GM19193 (cell line): ENCODE data around the gene TTC28.

ENCODE experiments used
- POLR2A ChIP-seq: IDR thresholded peaks from 4 replicates; pipeline ENCODE4 v1.6.1; 2011; ENCODE audit not compliant: insufficient read depth, insufficient read length; ENCODE audit errors: extremely low read depth

TTC28 gene

DNA sequence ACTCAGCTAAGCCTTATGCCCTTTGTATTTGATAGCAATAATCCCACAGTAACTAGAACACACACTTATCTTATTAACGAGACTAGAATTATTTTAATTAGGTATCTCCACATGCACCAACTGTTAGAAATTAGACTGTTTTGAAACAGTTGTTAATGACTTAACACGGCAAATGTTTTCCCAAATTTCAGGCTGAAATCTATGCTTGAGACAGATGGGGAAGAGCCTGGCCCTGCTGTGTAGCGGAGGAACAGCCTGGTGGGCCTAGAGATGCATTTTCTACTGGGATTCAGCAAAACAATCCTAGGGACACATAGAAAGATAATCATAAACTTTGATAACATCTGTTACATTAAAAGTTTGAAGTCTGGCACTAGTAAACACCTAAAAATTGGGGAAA is 273.4 kb downstream of the TTC28 start:
- TF ChIP-seq POLR2A, result no peak

DNA sequence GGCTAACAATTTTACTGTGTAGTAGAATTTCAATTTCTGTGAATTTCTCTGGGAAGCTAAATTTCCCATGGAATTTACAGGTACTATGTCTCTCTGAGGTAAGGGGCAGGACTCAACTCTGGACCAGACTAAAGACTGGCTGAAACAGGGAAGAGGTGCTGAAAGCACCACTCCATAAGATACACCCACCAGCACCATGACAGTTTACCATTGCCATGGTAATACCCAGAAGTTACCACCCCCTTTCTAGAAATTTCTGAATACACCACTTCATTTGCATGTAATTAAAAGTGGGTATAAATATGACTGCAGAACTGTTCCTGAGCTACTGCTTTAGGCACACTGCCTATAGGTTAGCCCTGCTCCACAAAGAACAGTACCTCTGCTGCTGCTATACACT is 274.1 kb downstream of the TTC28 start:
- no peak for TF ChIP-seq POLR2A

DNA sequence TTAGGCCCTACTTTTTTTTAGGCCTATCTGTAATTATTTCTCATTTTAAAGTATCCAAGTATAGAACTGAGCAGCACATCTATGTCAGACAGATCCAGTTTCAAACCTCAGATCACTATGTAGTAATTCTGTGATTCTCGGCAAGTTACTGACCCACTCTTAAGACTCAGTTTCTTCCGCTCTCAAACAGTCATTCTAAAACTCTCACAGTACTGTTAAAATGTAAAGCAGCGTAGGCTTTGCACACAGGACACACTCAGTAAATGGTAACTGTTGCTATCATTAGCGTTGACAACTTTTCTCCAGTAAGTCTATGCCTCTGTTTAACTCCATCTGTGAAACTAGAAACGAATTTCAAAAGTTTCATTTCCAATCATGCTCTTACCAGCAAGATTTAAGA is 277.1 kb downstream of the TTC28 start:
- no peak for TF ChIP-seq POLR2A

DNA sequence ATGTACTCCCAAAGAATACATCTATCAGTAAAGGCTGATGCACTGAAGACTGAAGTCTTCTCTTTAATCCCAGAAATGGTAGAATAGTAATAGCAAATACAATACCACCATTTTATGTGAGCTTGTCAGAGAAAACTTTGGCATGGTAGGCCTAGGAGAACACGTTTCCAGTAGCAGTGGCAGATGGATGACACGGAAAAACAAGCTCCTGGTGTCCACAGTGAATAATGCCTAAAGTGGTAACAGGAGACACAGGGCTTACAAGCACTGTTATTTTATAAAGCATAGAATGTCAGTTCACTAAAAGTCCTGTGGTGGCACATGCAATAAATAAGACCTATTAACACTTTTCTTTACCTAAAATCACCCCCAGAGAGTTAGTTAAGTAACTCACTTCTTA is 277.6 kb downstream of the TTC28 start:
- no peak for TF ChIP-seq POLR2A

DNA sequence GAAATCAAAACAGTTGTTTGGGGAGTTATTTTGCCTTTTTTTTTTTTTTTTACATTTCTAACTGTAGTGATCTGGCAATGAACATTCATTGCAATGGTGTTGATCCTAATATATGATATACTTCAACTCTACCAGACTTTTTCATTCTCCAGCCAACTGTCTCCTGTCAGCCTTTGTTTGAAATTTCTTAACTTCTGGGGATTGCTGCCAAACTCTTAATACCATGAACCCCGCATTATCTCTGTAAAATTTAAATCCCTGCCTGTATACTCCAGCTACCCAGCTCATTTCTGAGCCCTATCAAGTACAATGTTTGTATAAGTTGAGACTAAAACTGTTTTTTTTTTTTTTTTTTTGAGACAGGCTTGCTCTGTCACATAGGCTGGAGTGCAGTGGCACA is 280.7 kb downstream of the TTC28 start:
- no peak for TF ChIP-seq POLR2A

DNA sequence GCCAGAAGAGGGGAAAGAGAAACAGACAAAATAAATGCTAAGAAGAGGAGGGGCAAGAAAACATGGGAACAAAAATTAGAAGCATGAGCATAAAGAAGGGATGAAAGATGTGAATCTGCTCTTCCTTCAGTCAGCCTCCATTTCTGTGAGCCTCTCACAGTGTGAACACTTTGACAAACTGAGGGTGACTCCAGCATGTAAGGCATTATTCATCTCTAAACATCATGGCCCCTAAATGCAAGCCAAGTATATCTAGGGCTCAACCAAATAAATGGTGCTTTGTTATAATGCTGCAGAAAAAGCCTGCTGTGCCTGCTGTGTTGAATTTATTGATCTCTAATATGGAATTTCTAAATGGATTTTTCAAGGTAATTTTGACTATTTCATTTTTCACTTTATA is 281.3 kb downstream of the TTC28 start:
- no peak for TF ChIP-seq POLR2A

DNA sequence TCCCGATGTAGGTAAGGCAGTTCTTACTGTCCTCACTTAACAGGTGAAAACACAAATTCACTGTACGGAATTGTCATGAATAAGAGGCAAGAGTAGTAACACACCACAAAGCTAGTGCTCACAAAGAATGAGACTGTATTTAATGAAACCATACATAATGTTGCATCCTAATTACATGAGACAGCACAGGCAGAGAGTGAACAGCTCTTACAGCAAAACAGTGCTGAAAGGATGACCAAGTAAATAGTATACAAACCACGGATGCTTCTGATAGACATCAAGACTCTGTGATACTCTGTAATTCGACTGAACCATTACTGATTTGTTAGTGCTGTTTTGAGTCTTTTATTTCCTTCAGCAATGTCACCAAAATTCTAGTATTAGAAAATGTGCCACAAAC is 282.3 kb downstream of the TTC28 start:
- TF ChIP-seq POLR2A, result no peak

DNA sequence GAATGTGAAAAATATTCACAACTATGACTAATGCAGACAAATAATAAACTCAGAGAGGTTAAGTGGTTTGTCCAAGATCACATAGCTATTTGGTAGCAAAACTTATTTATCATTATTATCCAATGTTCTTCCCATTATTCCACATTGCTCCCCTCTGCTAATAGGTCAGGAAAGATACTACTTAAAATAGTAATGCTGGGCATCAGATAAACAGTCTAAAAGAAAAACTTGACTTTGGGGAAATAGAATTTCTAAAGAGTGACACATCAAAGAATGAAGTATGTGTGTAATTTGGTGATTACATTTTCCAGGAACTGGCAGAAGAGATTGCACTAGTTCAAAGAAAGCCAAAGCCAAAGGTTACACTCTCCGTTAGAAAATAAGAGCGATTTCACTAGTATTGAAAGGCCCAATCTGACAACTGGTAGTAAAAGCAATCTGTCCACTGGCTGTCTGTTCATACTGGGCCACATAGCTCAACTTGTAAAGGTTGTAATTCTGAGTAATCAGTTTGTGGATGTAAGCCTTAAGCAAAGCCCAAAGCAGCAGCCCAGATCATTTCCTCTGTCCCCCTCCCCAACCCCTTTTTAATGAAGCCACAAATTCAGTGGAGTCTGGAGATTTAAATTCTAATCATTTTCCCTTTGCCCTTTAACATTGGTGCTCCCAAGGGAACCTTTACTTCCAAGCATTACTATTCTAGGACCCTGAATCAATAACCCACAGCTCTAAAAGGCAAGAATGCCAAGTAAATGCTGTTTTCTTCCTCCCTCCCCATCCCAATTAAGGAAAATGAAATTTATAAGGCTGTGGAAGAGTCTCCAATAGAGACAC is 283.5 kb downstream of the TTC28 start:
- TF ChIP-seq POLR2A, result no peak

DNA sequence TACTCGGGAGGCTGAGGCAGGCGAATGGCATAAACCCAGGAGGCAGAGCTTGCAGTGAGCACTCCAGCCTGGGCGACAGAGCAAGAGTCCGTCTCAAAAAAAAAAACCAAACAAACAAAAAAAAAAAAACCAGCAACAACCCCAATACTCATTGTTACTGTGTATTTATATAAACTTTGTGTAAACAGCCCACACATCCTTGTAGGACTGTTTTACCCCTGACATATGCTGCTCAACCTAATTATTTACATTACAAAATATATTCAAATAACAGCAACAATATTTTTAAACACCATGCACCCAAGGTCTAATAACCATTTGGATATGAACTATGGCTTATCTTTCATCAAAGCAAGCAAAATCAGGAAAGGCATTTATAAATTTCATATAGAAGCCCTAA is 284.1 kb downstream of the TTC28 start:
- TF ChIP-seq POLR2A, result no peak

DNA sequence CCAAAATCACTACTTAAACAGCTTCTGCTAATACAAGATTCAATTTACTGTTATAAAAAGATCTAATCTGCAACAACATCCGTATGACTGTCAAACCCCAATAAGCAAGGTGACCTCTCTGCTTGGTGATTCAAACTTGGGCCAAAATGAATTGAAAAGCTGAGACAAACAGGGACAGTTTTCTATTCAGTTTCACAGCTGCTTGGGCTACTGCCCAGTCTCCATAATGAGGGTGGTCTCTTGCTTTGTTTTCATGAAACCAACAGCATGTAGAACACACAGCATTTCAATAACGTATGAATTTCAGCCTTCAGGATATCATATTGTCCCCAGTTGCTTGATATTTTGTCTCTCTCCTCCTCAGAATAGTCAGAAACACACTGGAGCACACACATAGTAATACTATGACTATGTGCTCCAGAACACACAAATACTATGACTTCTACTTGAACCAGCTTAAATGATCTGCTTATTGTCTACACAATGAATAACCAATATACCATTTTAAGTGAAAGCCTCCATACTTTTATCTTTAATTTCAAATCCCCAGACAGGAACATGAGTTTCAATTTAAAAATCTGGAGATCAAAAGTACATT is 285.0 kb downstream of the TTC28 start:
- no peak for TF ChIP-seq POLR2A

DNA sequence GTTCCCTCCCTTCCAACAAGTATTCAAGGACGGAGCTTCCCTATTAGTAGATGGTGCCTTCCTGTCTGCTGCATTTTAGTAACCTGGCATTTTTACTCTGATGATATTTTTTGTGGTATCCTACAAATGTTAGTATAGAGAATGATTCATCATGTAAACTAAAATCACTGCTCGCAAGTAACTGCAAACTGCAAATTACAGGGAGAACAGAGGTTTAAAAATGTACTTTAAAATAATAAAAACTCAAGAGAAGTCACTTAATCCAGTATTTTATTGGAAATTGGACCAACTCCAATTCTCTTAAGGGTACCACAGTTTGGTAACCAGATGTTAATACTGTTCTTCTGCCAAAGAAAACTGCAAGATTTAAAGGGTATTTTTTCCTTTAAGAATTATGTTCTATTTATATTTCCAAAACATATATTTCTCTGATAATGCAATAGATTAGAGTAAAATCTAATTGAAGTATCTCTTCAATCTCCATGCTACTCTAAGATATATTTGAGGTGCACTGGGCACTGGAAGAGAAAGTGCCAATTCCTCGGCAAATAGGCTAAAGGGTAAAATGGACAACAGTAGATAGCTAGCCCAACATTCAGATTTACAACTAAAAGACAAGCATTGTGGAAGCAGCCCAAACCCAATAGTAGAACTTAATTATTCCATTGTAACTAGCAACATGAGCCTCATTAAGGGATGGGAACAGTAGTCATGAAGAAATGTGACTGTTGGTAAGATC is 298.0 kb downstream of the TTC28 start:
- no peak for TF ChIP-seq POLR2A

DNA sequence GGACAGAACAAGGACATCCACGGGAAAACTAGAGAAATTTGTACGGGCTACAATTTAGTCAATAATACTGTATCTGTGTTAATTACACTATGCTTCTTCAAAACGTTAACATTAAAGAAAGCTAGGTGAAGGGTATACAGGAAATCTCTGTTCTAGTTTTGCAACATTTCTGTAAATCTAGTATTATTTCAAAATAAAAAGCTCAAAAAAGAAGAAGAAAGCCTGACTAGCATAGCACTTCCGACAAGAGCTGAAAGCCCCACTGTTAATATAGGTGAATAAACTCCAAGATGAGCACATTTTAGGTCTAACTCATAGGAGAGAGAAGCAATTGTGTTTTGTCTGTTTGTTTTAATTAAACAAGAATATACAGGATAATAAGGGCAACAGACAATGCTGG is 299.7 kb downstream of the TTC28 start:
- no peak for TF ChIP-seq POLR2A

DNA sequence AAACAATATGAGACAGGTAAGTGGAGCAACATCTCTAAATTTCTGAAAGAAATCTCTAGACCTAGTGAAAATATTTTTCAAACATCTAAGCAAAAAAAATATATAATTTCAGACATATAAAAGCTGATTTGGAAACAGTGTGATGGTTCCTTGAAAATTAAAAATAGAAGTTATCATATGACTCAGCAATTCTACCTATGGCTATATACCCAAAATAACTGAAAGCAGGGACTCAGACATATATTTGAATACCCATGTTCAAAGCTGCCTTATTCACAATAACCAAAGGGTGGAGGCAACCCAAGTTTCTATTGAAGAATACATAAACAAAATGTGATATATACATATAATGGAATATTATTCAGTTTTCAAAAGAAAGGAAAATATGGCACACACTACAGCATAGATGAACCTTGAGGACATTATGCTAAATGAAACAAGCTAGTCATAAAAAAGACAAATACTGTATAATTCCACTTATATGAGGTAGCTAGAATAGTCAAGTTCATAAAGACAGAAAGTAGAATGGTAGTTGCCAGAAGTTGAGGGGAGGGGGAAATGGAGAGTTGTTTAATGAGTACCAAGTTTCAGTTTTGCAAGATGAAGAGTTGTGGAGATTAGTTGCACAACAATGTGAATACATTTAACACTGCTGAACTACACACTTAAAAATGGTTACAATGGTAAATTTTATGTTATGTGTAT is 300.4 kb downstream of the TTC28 start:
- no peak for TF ChIP-seq POLR2A

DNA sequence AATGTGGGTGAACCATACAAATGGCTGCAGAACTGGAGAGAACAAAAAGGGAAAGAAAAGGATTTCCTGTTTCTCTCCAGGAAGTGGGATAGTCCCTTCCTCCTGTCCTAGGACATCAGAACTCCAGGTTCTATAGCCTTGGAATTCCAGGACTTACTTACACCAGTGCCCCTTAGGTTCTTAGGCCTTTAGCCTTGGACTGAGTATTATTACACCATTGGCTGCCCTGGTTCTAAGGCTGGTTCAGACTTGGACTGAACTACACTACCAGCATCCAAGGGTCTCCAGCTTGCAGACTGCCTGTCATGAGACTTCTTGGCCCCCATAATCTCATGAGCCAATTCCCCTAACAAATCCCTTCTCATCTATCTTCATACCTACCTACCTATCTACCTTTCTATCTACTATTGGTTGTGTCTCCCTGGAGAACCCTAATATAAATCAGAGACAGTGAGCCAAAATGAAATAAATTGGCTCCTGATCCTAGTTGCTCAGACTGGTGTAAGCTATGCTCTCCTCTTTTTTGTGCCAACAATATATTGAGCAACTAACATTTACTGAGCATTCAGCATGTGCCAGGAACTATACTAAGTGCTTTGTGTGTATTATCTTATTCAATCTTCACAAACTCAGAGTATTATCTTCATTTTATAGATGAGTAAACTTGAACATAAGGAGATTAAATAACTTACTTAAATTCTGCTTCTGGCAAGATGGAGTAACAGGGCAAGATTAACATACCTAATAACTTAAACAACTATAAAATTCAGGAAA is 303.7 kb downstream of the TTC28 start:
- no peak for TF ChIP-seq POLR2A

DNA sequence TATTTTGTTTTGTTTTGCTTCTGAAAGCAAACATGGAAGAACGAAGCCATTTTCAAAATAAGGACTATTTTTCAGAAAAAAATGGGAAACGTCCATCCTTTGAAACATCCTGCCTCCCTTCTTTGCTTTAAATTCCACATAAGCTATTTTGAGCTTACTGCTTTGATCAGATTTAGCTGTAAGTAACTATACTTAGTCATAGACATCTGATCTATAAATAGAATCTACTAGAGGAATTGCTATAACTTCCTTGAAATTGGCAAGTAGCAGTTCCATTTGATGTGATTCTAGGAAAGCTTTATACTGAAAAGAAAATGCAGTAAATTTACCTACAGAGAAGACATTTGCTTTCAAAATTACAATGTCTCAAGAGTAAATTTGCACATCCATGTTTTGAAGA is 305.8 kb downstream of the TTC28 start:
- TF ChIP-seq POLR2A, result no peak

DNA sequence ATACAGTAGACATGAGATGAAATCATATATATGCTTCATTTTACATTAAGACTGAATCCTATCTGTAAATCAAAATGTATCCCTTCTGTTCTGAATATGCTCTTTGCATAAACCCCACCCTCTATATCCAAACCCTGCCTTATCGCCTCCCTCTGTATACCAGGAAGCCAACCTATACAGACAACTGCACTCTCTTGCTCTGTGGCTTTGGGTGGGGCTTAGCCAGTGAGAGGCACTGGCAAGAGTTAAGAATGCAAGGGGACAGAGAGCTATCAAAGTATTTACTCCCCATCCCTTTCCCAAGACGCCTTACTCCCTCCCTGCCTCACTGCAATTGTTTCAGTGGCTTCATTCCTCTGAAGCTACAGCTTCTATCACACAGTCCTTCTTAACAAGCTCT is 309.8 kb downstream of the TTC28 start:
- no peak for TF ChIP-seq POLR2A
